HL-60 (cell line): Measurements from ENCODE around the gene TMEM117.

Source experiments
- DNase-seq, 2 experiments: peaks; one replicate each; pipeline ENCODE4 v3.0.0-alpha.2; 2010 to 2020; ENCODE audit warnings: low read depth in 1 of 2, low spot score in 1 of 2
- H3K27ac ChIP-seq: fragments of 250-450 bp; sonication (Bioruptor Pico); replicated peaks from 2 replicates; pipeline ENCODE4 v1.5.1; 2020; ENCODE audit warnings: mild to moderate bottlenecking, moderate library complexity
- H3K27me3 ChIP-seq: fragments of 250-450 bp; sonication (Bioruptor Pico); 2 replicates; pipeline ENCODE4 v1.5.1; 2021; ENCODE audit warnings: mild to moderate bottlenecking, moderate library complexity; ENCODE audit not compliant: insufficient read depth, poor library complexity, severe bottlenecking
- H3K4me3 ChIP-seq: replicated peaks from 2 replicates; pipeline ENCODE4 v1.5.1; 2011; ENCODE audit warnings: mild to moderate bottlenecking, control low read depth, low read length; ENCODE audit not compliant: insufficient read depth
- GABPA ChIP-seq: IDR thresholded peaks from 2 replicates; pipeline ENCODE4 v1.6.1; 2012; ENCODE audit warnings: low read depth
- POLR2AphosphoS5 ChIP-seq: IDR thresholded peaks from 2 replicates; pipeline ENCODE4 v1.6.1; 2012; ENCODE audit warnings: low read depth
- SPI1 ChIP-seq: IDR thresholded peaks from 2 replicates; pipeline ENCODE4 v1.6.1; 2012; ENCODE audit warnings: low read depth, mild to moderate bottlenecking, borderline replicate concordance
- TF ChIP-seq, protein P1 (sequence below): IDR thresholded peaks from one replicate; pipeline ENCODE4 v1.5.1; 2011; ENCODE audit warnings: low read length, control low read depth, inconsistent platforms; ENCODE audit not compliant: insufficient read depth
- TF ChIP-seq, protein P2 (sequence below): IDR thresholded peaks from 2 replicates; pipeline ENCODE4 v1.6.1; 2012; ENCODE audit warnings: low read depth; ENCODE audit not compliant: insufficient replicate concordance

TMEM117 gene

DNA sequence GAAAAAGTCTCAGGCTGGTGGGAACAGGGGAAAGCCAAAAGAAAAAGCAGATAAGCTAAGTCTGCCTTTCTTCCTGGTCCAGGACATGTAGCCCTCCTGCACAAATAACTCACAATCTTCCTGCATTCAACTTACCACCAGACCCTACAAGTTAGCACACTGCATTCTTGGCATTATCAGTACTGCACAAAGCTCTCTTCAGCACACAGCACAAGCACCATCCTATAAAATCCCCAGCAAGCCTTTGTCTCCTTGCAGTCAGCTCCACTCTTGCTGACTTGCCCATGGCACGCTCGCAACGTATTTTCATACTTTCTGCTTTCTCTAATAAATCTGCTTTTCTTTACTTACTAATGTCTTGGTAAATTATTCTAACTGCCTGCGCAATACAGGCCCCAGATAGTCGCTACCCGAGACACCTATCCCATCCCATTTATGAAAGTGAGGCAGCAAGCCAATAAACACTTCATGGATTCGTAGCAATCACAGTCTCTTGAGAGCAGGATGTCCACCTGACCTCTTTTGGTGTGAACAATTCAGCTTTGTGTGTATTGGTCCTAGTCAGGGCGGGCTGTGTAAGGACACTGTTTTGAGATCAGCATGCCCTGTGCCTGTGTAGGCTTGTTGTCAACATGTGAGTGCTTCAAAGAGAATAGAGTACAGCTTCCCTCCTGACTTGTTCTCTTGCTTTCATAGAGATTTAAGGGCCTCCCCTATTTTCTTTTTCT is 49.0 kb downstream of the TMEM117 start:
- no peaks in the 10 kb centered on the region for H3K27me3 ChIP-seq
- H3K4me3 ChIP-seq, result no peak overlapping the region
- H3K27ac ChIP-seq, result no peak overlapping the region
- no peak for DNase-seq
- TF ChIP-seq SPI1 (no peak), GABPA (no peak), POLR2AphosphoS5 (no peak)
- TF ChIP-seq, protein P1, sequence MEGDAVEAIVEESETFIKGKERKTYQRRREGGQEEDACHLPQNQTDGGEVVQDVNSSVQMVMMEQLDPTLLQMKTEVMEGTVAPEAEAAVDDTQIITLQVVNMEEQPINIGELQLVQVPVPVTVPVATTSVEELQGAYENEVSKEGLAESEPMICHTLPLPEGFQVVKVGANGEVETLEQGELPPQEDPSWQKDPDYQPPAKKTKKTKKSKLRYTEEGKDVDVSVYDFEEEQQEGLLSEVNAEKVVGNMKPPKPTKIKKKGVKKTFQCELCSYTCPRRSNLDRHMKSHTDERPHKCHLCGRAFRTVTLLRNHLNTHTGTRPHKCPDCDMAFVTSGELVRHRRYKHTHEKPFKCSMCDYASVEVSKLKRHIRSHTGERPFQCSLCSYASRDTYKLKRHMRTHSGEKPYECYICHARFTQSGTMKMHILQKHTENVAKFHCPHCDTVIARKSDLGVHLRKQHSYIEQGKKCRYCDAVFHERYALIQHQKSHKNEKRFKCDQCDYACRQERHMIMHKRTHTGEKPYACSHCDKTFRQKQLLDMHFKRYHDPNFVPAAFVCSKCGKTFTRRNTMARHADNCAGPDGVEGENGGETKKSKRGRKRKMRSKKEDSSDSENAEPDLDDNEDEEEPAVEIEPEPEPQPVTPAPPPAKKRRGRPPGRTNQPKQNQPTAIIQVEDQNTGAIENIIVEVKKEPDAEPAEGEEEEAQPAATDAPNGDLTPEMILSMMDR, result no peak
- TF ChIP-seq, protein P2, sequence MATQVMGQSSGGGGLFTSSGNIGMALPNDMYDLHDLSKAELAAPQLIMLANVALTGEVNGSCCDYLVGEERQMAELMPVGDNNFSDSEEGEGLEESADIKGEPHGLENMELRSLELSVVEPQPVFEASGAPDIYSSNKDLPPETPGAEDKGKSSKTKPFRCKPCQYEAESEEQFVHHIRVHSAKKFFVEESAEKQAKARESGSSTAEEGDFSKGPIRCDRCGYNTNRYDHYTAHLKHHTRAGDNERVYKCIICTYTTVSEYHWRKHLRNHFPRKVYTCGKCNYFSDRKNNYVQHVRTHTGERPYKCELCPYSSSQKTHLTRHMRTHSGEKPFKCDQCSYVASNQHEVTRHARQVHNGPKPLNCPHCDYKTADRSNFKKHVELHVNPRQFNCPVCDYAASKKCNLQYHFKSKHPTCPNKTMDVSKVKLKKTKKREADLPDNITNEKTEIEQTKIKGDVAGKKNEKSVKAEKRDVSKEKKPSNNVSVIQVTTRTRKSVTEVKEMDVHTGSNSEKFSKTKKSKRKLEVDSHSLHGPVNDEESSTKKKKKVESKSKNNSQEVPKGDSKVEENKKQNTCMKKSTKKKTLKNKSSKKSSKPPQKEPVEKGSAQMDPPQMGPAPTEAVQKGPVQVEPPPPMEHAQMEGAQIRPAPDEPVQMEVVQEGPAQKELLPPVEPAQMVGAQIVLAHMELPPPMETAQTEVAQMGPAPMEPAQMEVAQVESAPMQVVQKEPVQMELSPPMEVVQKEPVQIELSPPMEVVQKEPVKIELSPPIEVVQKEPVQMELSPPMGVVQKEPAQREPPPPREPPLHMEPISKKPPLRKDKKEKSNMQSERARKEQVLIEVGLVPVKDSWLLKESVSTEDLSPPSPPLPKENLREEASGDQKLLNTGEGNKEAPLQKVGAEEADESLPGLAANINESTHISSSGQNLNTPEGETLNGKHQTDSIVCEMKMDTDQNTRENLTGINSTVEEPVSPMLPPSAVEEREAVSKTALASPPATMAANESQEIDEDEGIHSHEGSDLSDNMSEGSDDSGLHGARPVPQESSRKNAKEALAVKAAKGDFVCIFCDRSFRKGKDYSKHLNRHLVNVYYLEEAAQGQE, result no peak

DNA sequence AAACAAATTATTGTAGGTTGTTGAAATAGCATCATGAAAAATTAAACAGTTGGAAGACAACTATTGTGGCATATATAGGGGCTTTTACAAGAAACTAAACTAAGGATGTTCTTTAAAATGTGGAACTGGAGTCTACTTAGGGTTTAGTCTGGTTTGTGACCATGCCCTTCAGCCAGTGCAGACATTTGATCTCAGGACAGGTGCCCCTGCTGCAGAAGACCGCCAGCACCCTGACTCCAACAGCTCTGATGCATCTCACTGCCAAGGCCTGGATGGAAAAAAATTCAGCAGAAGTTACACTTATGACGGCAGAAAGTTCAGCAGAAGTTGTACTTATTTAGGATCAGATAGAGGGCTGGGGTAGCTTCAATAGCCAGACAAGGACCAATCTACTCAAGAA is 51.5 kb downstream of the TMEM117 start:
- Histone ChIP-seq H3K4me3 (no peak overlapping the region), H3K27me3 (no peaks in the 10 kb centered on the region), H3K27ac (no peak overlapping the region)
- no peak for DNase-seq
- TF ChIP-seq, protein P2, result no peak
- TF ChIP-seq, protein P1, result no peak
- TF ChIP-seq SPI1 (no peak), POLR2AphosphoS5 (no peak), GABPA (no peak)

DNA sequence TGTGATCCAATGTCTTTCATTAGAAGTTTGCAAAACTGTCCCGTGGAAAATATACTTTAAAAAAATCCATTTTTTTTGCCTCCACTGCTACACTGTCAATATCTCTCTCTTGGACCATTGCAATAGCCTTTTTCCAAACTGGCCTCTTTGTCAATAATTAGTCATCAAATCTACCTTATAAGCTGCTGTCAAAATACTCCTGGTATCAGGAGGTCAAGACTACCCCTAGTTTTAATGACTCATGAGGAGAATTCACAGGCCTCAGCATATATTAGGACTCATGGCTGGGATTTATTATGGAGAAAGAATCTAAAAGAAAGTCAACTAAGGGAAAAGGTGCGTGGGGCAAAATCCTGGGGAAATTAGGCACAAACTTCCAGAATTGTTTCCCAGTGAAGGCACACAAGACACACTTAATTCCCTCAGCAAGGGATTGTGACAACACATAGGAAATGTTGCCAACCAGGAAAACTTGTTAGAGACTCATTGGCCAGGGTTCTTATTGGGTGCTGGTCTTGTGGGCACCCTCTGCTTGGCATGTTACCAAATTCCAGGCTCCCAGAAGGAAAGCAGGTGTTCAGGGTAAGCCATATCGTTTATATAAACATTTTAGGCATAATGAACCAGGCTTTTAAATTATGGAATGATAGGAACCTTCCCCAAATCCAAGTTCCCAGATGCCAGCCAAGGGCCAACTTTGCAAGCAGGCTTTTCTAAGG is 56.1 kb downstream of the TMEM117 start:
- DNase-seq, result no peak
- Histone ChIP-seq H3K27ac (no peak overlapping the region), H3K4me3 (no peak overlapping the region), H3K27me3 (no peaks in the 10 kb centered on the region)
- TF ChIP-seq, protein P2, result no peak
- TF ChIP-seq POLR2AphosphoS5 (no peak), SPI1 (no peak), GABPA (no peak)
- TF ChIP-seq, protein P1, result no peak
